ENCODE data around the gene OIT3.

- TF ChIP-seq CTCF (IDR thresholded peaks at IDR 0.05) (no peak), POLR2A (IDR thresholded peaks at IDR 0.05) (no peak), EP300 (IDR thresholded peaks at IDR 0.05) (no peak), POLR2AphosphoS5 (IDR thresholded peaks at IDR 0.05) (no peak)
These were observed 14.3 kb upstream of the OIT3 start for GRCh38 chr10:72879245-72879644.
